KOPT-K1 (cell line): ENCODE measurements around the gene OCA2.
"Not testable (repeated sequence)": the region's sequence is repeated elsewhere in the genome, so short reads cannot be mapped to it uniquely, and the experiment has no call there.

Experiments used
- H3K27ac ChIP-seq: fragments of 200-600 bp; sonication (generic); 2 replicates; pipeline ENCODE4 v1.5.1; 2016; ENCODE audit warnings: antibody characterized with exemption, mild to moderate bottlenecking, low read depth, low read length; ENCODE audit not compliant: poor library complexity, severe bottlenecking
- H3K36me3 ChIP-seq: fragments of 200-600 bp; sonication (generic); 2 replicates; pipeline ENCODE4 v1.5.1; 2017; ENCODE audit warnings: antibody characterized with exemption, mild to moderate bottlenecking, low read length, moderate library complexity; ENCODE audit not compliant: insufficient read depth
- H3K9me3 ChIP-seq: fragments of 200-600 bp; sonication (generic); 2 replicates; pipeline ENCODE4 v1.5.1; 2017; ENCODE audit warnings: antibody characterized with exemption, low read length, mild to moderate bottlenecking; ENCODE audit not compliant: insufficient read depth, poor library complexity, severe bottlenecking

Gene OCA2

GRCh38 chr15:27853624-27854455 lies 245.3 kb downstream of the OCA2 start:
- Histone ChIP-seq H3K9me3 (peaks cover 5% of the 10 kb centered on the region), H3K27ac (no peak overlapping the region), H3K36me3 (no peaks in the 10 kb centered on the region)

GRCh38 chr15:27851858-27852210 lies 247.3 kb downstream of the OCA2 start:
- H3K9me3 ChIP-seq = peaks cover 16% of the 10 kb centered on the region
- H3K36me3 ChIP-seq = no peaks in the 10 kb centered on the region
- no peak overlapping the region for H3K27ac ChIP-seq

GRCh38 chr15:27850981-27851857 lies 247.9 kb downstream of the OCA2 start:
- Histone ChIP-seq H3K27ac (no peak overlapping the region), H3K36me3 (no peaks in the 10 kb centered on the region), H3K9me3 (peaks cover 18% of the 10 kb centered on the region)

- Histone ChIP-seq H3K27ac (no peak overlapping the region), H3K36me3 (no peaks in the 10 kb centered on the region), H3K9me3 (peaks cover 18% of the 10 kb centered on the region)
Measured at GRCh38 chr15:27850050-27850449, 249.1 kb downstream of the OCA2 start.

- not testable (repeated sequence) for H3K36me3 ChIP-seq, H3K27ac ChIP-seq
- H3K9me3 ChIP-seq = peaks cover 18% of the 10 kb centered on the region
Measured at GRCh38 chr15:27848936-27849335, 250.2 kb downstream of the OCA2 start.

- Histone ChIP-seq H3K27ac (no peak overlapping the region), H3K9me3 (peaks cover 18% of the 10 kb centered on the region), H3K36me3 (no peaks in the 10 kb centered on the region)
Measured at GRCh38 chr15:27847775-27848710, 251.1 kb downstream of the OCA2 start.

GRCh38 chr15:27846722-27847395 lies 252.3 kb downstream of the OCA2 start:
- H3K27ac ChIP-seq = no peak overlapping the region
- no peaks in the 10 kb centered on the region for H3K36me3 ChIP-seq
- H3K9me3 ChIP-seq = peaks cover 18% of the 10 kb centered on the region

GRCh38 chr15:27845535-27846369 lies 253.4 kb downstream of the OCA2 start:
- no peak overlapping the region for H3K27ac ChIP-seq
- H3K9me3 ChIP-seq = peaks cover 18% of the 10 kb centered on the region
- H3K36me3 ChIP-seq = no peaks in the 10 kb centered on the region

- Histone ChIP-seq H3K9me3 (peaks cover 17% of the 10 kb centered on the region), H3K27ac (no peak overlapping the region), H3K36me3 (no peaks in the 10 kb centered on the region)
Measured at GRCh38 chr15:27844018-27844666, 255.0 kb downstream of the OCA2 start.

- no peaks in the 10 kb centered on the region for H3K36me3 ChIP-seq
- H3K9me3 ChIP-seq = peaks cover 9% of the 10 kb centered on the region
- no peak overlapping the region for H3K27ac ChIP-seq
Measured at GRCh38 chr15:27843146-27843545, 256.0 kb downstream of the OCA2 start.

GRCh38 chr15:27842526-27842925 lies 256.6 kb downstream of the OCA2 start:
- H3K27ac ChIP-seq = no peak overlapping the region

GRCh38 chr15:27835233-27835939 lies 263.7 kb downstream of the OCA2 start:
- Histone ChIP-seq H3K36me3 (no peaks in the 10 kb centered on the region), H3K27ac (no peak overlapping the region), H3K9me3 (no peaks in the 10 kb centered on the region)

More at GRCh38 chr15:27842526-27842925, 256.6 kb downstream of the OCA2 start:
- H3K36me3 ChIP-seq = no peaks in the 10 kb centered on the region
- peaks cover 9% of the 10 kb centered on the region for H3K9me3 ChIP-seq

GRCh38 chr15:27834684-27835083 lies 264.4 kb downstream of the OCA2 start:
- H3K27ac ChIP-seq = no peak overlapping the region
- no peaks in the 10 kb centered on the region for H3K36me3 ChIP-seq
- H3K9me3 ChIP-seq = no peaks in the 10 kb centered on the region
